ENCODE data around the gene MMD2.

MMD2 gene

GRCh38 chr7:4866528-4867496 lies 92.2 kb downstream of the MMD2 start:
- no peak for DNase-seq

GRCh38 chr7:4862156-4862555 lies 96.8 kb downstream of the MMD2 start:
- DNase-seq, result no peak

- DNase-seq, result no peak
These were observed 97.3 kb downstream of the MMD2 start, which contains the start of gene PAPOLB for GRCh38 chr7:4861673-4862072. PAPOLB (minus strand) TSS chr7:4862030; CDS start chr7:4861810, 220 bp downstream.

GRCh38 chr7:4861227-4861626 lies 97.8 kb downstream of the MMD2 start:
- DNase-seq, result no peak

- DNase-seq, result no peak
These were observed 101.8 kb downstream of the MMD2 start for GRCh38 chr7:4857189-4857588.

- DNase-seq, result no peak
These were observed 102.5 kb downstream of the MMD2 start for GRCh38 chr7:4856336-4857057.
